CD4-positive, alpha-beta T cell (primary cell): ENCODE results near the gene HIGD1A. TPM values are rescaled to one million over a fixed set of nuclear protein-coding genes. Genes with fewer than 3 reads are reported as not detected.

Source experiments
- ATAC-seq: fragments of 200-7000 bp; cut with Tn5 transposase; one replicate; pipeline ENCODE4 v1.10.0; 2022; ENCODE audit warnings: mild to moderate bottlenecking; ENCODE audit not compliant: poor library complexity
- CTCF ChIA-PET: fragments of 350-600 bp; sonication (Branson Sonifier 250); formaldehyde crosslinking; loops from one replicate; lab custom pipeline; 2021; ENCODE audit warnings: antibody characterized with exemption, inconsistent platforms; lab: Charles Lee
- POLR2A ChIA-PET: fragments of 350-600 bp; sonication (Branson Sonifier 250); formaldehyde crosslinking; loops from one replicate; lab custom pipeline; 2021; ENCODE audit warnings: antibody characterized with exemption, inconsistent platforms; lab: Charles Lee
- DNase-seq, 14 experiments: peaks; one replicate each; pipeline ENCODE4 v3.0.0-alpha.2; 2013 to 2020; ENCODE audit warnings: mixed read lengths in 2 of 14
- H3K27ac ChIP-seq, 2 donors: one replicate each; pipeline versions ENCODE4 v1.5.1 to v1.7.0; 2013; ENCODE audit warnings: low read length in 2 of 2, low read depth in 1 of 2, mild to moderate bottlenecking in 1 of 2
- H3K27me3 ChIP-seq, 2 experiments: 1 replicate in 1 of 2; 2 replicates in 1 of 2; pipeline versions ENCODE4 v1.6.1 to v1.7.0; 2013; ENCODE audit warnings: low read length in 2 of 2, control low read depth in 1 of 2, mild to moderate bottlenecking in 1 of 2, moderate library complexity in 1 of 2; ENCODE audit not compliant: insufficient read depth in 2 of 2, control insufficient read depth in 1 of 2
- H3K36me3 ChIP-seq: one replicate; pipeline ENCODE4 v1.6.1; 2013; ENCODE audit warnings: low read length, control low read depth; ENCODE audit not compliant: insufficient read depth
- H3K4me1 ChIP-seq: one replicate; pipeline ENCODE4 v1.6.1; 2013; ENCODE audit warnings: low read length, control low read depth; ENCODE audit not compliant: insufficient read depth
- H3K4me3 ChIP-seq: one replicate; pipeline ENCODE4 v1.5.1; 2013; ENCODE audit warnings: mild to moderate bottlenecking, low read length, moderate library complexity
- H3K9me3 ChIP-seq, 2 experiments: 1 replicate in 1 of 2; 2 replicates in 1 of 2; pipeline versions ENCODE4 v1.6.1 to v1.7.0; 2013; ENCODE audit warnings: low read length in 2 of 2, mild to moderate bottlenecking in 2 of 2, control low read depth in 1 of 2, moderate library complexity in 1 of 2; ENCODE audit not compliant: control insufficient read depth in 1 of 2, insufficient read depth in 1 of 2
- H3K27ac Mint-ChIP-seq: one replicate; pipeline ENCODE4 v1.8.0; 2020; ENCODE audit warnings: mixed read lengths
- H3K27me3 Mint-ChIP-seq: one replicate; pipeline ENCODE4 v1.8.0; 2021; ENCODE audit warnings: mixed read lengths
- H3K36me3 Mint-ChIP-seq: one replicate; pipeline ENCODE4 v1.8.0; 2021; ENCODE audit warnings: low read depth, mixed read lengths
- H3K4me1 Mint-ChIP-seq: one replicate; pipeline ENCODE4 v1.8.0; 2021; ENCODE audit warnings: low read depth, mixed read lengths
- H3K4me3 Mint-ChIP-seq: one replicate; pipeline ENCODE4 v1.8.0; 2020; ENCODE audit warnings: mild to moderate bottlenecking, mixed read lengths
- H3K9me3 Mint-ChIP-seq: one replicate; pipeline ENCODE4 v1.8.0; 2020; ENCODE audit warnings: mixed read lengths
- intact Hi-C, 2 experiments: fragments of 100-400 bp; cut with DNase I in 1 of 2; cut with micrococcal nuclease in 1 of 2; formaldehyde crosslinking; loops; one replicate each; pipeline versions ENCODE4 v1.15.1 to v1.9.0; 2023 to 2025; cut with DNase I, micrococcal nuclease
- total RNA-seq, 174 experiments: library from RNA in 2 of 174; stranded (reverse) in 2 of 174; gene quantifications; one replicate each; pipeline ENCODE4 v1.2.3 and lab custom pipeline; 2021 to 2026
- TF ChIP-seq, protein P1 (sequence below): fragments of 200-600 bp; IDR thresholded peaks from one replicate; pipeline ENCODE4 v1.8.0; 2022; ENCODE audit warnings: antibody characterized with exemption, mild to moderate bottlenecking

Gene HIGD1A
- total RNA-seq, 2 experiments from 2014 or later: 9.3 to 11.3 TPM

DNA sequence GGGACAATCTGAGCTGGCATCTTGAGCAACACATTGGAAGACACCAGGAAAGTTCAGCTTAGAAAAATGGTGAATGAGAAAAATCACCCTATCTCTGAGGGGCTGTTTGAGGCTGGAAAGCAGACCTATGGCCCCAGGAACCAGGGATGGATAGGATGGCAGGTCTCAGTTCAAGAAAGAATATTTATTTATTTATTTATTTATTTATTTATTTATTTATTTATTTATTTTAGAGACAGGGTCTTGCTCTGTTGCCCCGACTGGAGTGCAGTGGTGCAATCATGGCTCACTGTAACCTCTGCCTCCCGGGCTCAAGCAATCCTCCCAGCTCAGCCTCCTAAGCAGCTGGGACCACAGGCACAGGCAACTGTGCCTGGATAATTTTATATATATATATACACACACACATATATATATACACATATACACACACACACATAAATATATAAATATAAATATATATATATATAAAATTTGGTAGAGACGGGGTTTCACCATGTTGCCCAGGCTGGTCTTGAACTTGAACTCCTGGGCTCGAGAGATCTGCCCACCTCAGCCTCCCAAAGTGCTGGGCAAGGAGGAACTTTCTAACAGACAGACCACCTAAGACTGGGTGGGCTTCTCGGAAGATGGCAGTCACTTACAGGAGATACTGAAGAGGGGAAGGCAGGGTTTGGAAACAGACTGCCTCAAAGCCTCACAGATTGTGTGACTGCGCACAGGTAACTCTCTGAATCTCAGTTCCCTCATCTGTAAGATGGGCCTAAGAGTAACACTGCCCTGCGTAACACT is 60.9 kb downstream of the HIGD1A start:
- DNase-seq (peak in 1 of 14 experiments; percentile 10), ATAC-seq (no peak)
- H3K4me1 Mint-ChIP-seq: peaks cover 40% of the 10 kb centered on the region
- Histone ChIP-seq H3K27me3 (no peaks in the 10 kb centered on the region), H3K27ac (no peak overlapping the region), H3K9me3 (no peaks in the 10 kb centered on the region), H3K4me3 (no peak overlapping the region), H3K4me1 (peaks cover 40% of the 10 kb centered on the region), H3K36me3 (no peaks in the 10 kb centered on the region)
- H3K9me3 Mint-ChIP-seq: no peaks in the 10 kb centered on the region
- ChIA-PET POLR2A (interaction anchor here (0.6 kb wide), 1 partner anchor 9 kb away, joined by 3 read pairs; no protein-coding TSS in a partner anchor), CTCF (interaction anchor here (0.7 to 1.2 kb wide), 6 partner anchors 23 to 162 kb away, joined by 3 to 10 read pairs (median 4); partner anchors contain the start of genes SEC22C and SS18L2)
- TF ChIP-seq, protein P1, sequence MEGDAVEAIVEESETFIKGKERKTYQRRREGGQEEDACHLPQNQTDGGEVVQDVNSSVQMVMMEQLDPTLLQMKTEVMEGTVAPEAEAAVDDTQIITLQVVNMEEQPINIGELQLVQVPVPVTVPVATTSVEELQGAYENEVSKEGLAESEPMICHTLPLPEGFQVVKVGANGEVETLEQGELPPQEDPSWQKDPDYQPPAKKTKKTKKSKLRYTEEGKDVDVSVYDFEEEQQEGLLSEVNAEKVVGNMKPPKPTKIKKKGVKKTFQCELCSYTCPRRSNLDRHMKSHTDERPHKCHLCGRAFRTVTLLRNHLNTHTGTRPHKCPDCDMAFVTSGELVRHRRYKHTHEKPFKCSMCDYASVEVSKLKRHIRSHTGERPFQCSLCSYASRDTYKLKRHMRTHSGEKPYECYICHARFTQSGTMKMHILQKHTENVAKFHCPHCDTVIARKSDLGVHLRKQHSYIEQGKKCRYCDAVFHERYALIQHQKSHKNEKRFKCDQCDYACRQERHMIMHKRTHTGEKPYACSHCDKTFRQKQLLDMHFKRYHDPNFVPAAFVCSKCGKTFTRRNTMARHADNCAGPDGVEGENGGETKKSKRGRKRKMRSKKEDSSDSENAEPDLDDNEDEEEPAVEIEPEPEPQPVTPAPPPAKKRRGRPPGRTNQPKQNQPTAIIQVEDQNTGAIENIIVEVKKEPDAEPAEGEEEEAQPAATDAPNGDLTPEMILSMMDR: no peak
- H3K27me3 Mint-ChIP-seq: no peaks in the 10 kb centered on the region
- intact Hi-C loops: loop anchor here in 1 of 2 experiments (5.0 kb wide), 1 partner anchor 91 kb away; the partner anchor contains the start of gene ZBTB47
- no peak overlapping the region for H3K4me3 Mint-ChIP-seq
- peak overlapping the region; percentile 79 for H3K27ac Mint-ChIP-seq
- no peaks in the 10 kb centered on the region for H3K36me3 Mint-ChIP-seq

DNA sequence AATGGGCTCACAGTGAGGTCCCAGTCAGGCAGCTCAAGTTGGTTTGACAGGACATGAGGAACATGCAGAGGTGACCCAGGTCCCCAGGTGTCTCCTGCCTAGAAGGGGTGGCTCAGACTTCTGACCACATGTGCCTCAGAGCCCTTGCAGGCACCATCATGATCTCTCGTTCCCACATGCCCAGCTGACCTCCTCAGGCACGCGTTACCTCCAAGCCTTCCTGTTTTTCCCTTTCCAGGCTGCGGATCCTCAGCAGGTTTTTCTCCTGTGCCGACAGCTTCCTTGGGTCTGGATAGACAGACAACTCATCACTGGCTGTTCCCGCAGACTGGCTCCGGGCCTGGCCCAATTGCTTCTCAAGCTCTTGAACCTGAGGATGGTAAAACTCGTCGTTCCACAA is 61.6 kb downstream of the HIGD1A start:
- H3K4me1 ChIP-seq: peaks cover 33% of the 10 kb centered on the region
- H3K9me3 Mint-ChIP-seq: no peaks in the 10 kb centered on the region
- no peak overlapping the region for H3K4me3 Mint-ChIP-seq
- intact Hi-C loops: loop anchor here in 1 of 2 experiments (5.0 kb wide), 1 partner anchor 90 kb away; the partner anchor contains the start of gene ZBTB47
- POLR2A ChIA-PET: no interaction called here
- ATAC-seq (no peak), DNase-seq (peak in 1 of 14 experiments; percentile 3)
- H3K36me3 Mint-ChIP-seq: no peaks in the 10 kb centered on the region
- no peak overlapping the region for H3K4me3 ChIP-seq
- no peaks in the 10 kb centered on the region for H3K9me3 ChIP-seq
- no peaks in the 10 kb centered on the region for H3K36me3 ChIP-seq
- TF ChIP-seq, protein P1: no peak
- no peaks in the 10 kb centered on the region for H3K27me3 Mint-ChIP-seq
- H3K4me1 Mint-ChIP-seq: peaks cover 32% of the 10 kb centered on the region
- CTCF ChIA-PET: no interaction called here
- H3K27me3 ChIP-seq: no peaks in the 10 kb centered on the region
- H3K27ac ChIP-seq: no peak overlapping the region
- H3K27ac Mint-ChIP-seq: no peak overlapping the region

DNA sequence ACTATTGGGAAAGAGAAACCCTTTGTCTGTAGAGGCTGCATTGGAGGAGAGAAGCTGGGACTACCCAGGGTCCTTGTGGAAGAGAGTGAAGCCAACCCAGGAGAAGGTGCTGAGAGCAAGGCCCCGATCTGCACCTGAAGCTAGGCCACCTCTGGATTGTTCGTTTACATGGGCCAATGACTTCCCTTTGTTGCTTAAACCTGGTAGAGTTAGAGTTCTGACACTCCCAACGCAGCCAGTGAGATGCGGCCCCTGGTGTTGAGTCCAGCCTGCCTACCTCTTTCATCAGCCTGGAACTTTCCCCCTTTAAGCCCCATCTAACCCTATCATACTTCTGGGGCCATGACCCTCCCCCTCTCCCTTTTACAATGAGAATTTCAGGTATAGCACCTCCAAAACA is 62.0 kb downstream of the HIGD1A start:
- H3K27ac ChIP-seq: no peak overlapping the region
- H3K36me3 Mint-ChIP-seq: no peaks in the 10 kb centered on the region
- POLR2A ChIA-PET: no interaction called here
- no peak overlapping the region for H3K4me3 Mint-ChIP-seq
- H3K4me1 ChIP-seq: peaks cover 28% of the 10 kb centered on the region
- intact Hi-C loops: loop anchor here in 1 of 2 experiments (5.0 kb wide), 1 partner anchor 90 kb away; the partner anchor contains the start of gene ZBTB47
- TF ChIP-seq, protein P1: no peak
- H3K27ac Mint-ChIP-seq: no peak overlapping the region
- H3K4me1 Mint-ChIP-seq: peaks cover 28% of the 10 kb centered on the region
- no peaks in the 10 kb centered on the region for H3K9me3 ChIP-seq
- H3K27me3 ChIP-seq: no peaks in the 10 kb centered on the region
- ATAC-seq (no peak), DNase-seq (no peak)
- H3K4me3 ChIP-seq: no peak overlapping the region
- CTCF ChIA-PET: no interaction called here
- H3K9me3 Mint-ChIP-seq: no peaks in the 10 kb centered on the region
- H3K36me3 ChIP-seq: no peaks in the 10 kb centered on the region
- no peaks in the 10 kb centered on the region for H3K27me3 Mint-ChIP-seq
